CD4-positive, alpha-beta T cell treated with Interleukin-15 for 4 hours (primary cell): ENCODE results near the gene ZBTB24.
"Not testable (repeated sequence)": the region's sequence is repeated elsewhere in the genome, so short reads cannot be mapped to it uniquely, and the experiment has no call there.

ENCODE experiments used
- DNase-seq: peaks from one replicate; pipeline ENCODE4 v3.0.0-alpha.2; 2020; ENCODE audit warnings: low spot score

The ZBTB24 gene

GRCh38 chr6:109471105-109471810, 11.8 kb downstream of the ZBTB24 start:
- DNase-seq, result no peak

DNA sequence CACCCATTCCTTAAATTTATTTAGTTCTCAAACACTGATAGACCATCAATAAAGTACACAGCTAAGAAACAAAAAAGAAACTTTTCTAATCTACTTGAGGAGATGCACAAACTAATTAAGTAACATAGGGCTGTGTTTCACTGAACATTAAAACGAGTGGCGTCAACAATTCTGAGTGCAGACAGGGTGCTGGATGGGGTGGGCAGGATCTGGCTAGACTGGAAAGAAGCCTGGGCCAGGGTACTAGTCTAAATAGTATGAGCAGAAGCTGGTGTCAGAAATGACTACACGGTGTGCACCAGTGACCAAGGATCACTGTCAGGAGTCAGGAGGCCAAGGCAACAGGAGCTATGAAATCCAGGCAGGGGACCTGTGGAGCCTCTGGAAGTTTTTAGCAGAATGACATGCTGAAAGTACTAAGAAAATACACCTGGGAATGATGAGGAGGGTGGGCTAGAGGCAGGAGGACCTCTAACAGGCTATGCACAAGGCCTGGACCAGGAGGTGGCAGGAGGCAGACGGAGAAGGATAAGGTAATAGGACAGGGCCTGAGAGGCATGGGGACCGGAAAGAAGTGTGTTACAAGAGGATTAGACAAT, 13.3 kb downstream of the ZBTB24 start:
- no peak for DNase-seq

- DNase-seq, result no peak
Observed at GRCh38 chr6:109467696-109468095, 15.3 kb downstream of the ZBTB24 start.

DNA sequence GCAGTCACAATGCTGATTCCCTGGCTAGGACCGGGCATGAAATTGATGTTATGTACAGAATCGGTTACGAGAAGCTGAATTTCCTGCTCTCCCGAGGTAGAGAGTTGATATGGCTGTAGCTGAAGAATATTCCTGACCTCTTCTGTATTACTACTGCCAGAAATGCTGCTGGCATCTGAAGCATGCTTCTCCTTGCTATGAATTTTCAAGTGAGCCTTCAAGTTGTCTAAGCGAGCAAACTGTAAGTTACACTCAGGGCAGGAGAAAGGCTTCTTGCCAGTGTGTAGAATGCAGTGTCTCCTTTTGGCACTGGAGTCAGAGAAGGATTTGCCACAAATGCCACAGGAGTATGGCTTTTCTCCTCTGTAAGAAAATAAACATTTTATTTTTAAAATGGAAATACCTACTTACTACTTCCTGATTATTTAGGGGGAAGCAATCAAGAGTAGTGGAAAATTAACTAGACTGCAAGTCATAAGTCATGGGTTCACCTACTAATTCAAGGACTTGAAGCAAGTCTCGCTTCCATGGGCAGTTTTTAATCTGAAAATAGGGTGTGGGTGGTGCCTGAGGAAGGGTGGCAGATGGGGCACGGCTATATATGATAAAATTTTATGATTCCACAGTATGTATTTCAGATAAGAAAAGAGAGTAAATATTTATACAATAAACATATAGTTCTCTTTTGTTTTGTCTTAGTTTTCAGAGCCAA, 16.7 kb downstream of the ZBTB24 start:
- DNase-seq, result no peak

DNA sequence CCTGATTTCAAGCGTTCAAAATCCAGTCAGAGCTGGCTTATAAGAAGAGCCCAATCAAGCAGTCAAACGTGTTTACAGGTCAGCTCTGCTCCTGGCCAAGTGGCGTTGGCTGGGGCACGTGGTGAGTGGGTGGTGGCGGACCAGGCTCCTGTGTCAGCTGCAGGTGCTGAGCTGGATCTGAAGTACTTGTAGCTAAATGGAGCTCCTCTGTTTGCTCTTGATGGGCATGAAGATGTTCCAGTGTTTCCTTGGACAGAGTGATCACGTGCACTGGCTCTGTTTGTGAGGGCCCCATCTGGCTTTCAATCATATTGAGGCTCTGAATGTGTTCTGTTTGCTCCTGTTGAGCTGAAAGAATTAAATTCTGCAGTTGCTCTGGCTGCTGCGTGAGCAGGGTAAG, 17.2 kb downstream of the ZBTB24 start:
- DNase-seq, result no peak

DNA sequence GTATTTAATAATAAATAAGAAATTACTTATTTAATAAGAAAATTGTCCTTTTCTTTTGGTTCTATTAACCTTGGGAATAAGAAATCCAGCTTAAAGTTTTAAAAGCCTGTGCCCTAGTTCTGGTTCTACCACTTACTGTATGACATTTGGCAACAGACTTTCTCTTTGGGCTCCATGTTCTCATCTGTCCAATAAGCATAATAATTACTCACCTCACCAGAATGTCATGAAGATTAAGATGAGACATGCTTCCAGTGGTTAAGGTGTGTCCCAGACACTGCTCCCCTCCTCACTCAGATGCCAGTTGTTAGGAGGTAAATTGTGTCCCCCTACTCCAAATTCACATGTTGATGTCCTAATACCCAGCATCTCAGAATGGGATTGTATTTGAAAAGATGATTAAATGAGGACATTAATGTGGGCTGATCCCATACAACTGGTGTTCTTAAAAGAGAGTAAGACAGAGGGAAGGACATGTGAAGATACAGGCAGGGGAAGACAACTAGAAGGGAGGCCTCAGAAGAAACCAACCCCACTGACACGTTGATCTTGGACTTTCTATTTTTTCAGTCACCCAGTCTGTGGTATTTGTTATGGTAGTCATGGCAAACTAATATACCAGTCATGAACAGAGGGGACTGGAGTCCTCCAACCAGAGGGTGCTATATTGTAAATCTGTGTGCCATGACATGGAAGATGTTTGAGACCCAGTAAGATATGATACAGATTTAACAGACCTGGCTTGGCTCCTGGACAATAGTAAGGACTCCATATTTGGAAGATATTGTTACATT, 21.1 kb downstream of the ZBTB24 start:
- DNase-seq, result peak; percentile 29

GRCh38 chr6:109461205-109461604, 21.8 kb downstream of the ZBTB24 start:
- DNase-seq, result not testable (repeated sequence)

DNA sequence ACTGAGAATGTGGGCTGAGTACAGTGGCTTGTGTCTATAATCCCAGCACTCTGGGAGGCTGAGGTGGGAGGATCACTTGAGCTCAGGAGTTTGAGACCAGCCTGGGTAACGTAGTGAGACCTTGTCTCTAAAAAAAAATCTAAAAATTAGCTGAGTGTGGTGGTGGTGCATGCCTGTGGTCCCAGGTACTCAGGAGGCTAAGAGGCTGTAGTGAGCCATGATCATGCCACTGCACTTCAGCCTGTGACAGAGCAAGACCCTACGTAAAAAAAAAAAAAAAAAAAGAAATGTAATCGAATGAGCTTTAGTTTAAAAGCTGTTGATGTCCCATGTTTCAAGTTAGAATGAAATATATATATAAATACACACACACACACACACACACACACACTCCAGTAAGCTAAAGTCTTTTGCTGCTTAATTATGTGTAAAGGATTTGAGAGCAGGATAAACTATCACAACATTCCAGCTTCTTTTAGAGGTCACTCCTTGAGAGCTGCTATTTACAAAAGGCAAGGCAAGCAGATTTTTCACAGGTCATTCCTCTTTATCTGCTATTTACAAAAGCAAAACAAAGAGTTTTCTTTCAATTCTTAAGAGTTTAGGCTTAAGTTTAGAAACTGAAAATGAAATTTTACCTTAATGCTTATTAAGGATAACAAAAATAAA, 22.7 kb downstream of the ZBTB24 start:
- DNase-seq, result no peak

GRCh38 chr6:109458774-109459531, 24.1 kb downstream of the ZBTB24 start:
- peak; percentile 67 for DNase-seq

- DNase-seq, result no peak
Observed at GRCh38 chr6:109457562-109457996, 25.4 kb downstream of the ZBTB24 start.

GRCh38 chr6:109456710-109457561, 26.1 kb downstream of the ZBTB24 start:
- no peak for DNase-seq

DNA sequence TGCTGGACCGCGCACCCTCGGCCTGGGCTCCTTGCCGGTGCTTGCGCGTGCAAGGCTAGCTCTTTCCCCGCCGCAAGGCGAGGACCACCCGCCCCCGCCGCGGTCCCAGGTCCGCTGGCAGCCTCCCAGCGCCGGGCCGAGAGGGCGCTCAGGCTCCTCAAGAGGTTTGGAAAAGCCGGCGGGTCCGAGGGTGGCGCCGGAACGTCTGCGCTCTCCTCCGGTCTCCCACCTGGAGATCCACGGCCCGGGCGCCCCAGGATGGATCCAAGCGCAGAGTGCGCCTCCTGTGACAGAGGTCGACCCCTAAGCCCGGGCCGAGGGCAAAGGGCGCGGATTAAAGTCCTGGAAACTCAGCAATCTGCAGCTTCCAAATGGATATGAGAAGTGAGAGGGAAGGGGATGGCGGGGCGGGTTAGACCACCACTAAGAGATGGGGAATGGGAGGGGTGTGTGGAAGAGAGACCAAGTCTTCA, 26.9 kb downstream of the ZBTB24 start:
- DNase-seq, result no peak

- peak; percentile 75 for DNase-seq
Observed at GRCh38 chr6:109455437-109456110, 27.4 kb downstream of the ZBTB24 start, which contains the start of gene MICAL1. MICAL1 (minus strand) TSS chr6:109455772; CDS start chr6:109454196, 1,576 bp downstream.

- peak; percentile 70 for DNase-seq
Observed at GRCh38 chr6:109454496-109455436, 28.3 kb downstream of the ZBTB24 start.

- DNase-seq, result no peak
Observed at GRCh38 chr6:109453594-109454495, 29.2 kb downstream of the ZBTB24 start.

DNA sequence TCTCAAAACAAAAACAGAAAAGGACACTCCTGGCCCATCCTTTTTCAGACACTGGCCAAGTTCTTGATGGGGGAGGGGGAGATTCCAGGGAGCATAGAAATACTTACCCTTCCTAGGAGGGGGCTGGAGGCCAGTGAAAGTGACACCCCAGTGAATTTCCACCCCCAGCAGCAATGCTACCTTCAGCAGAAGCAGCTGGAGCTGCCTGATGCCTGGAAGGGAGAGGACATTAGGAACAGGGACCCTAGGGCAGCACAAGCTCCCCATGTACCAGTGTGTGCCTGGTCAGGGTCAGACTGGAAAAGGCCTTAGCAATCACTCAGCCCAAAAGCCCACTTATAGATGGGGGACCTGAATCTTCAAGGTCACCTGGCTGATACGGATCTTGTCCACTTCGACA, 29.9 kb downstream of the ZBTB24 start:
- no peak for DNase-seq

DNA sequence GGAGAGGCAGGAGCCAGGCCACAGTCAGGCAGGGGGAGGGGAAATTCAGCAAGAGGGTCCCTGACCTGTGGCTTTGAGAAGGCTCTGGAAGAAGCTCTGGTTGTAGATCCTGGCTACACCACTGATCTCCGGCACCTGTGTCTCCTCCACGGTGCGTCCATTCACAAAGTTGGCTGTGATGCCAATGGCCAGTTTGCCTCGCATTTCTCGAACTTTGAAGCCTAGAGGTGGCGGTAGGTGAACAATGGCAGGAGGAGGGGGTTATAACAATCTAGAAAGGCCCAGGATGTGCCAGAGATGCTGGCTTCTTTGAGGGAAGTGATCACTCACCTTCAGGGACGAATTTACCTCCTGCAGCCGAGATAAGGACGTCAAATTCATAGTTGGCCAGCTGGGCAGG, 30.8 kb downstream of the ZBTB24 start:
- no peak for DNase-seq
